Gastrocnemius medialis (tissue), 4 donors: Measurements from ENCODE around the gene EPB41.

Experiments used
- CTCF ChIP-seq, 5 experiments: fragments of 450-650 bp in 3 of 5; fragments of 200-600 bp in 2 of 5; sonication (generic) in 2 of 5; IDR thresholded peaks in 4 of 5; conservative IDR thresholded peaks in 1 of 5; 1 replicate in 4 of 5; 2 replicates in 1 of 5; pipeline ENCODE4 v1.5.1; 2016 to 2019; ENCODE audit warnings: antibody characterized with exemption in 5 of 5, mild to moderate bottlenecking in 3 of 5, moderate library complexity in 3 of 5
- POLR2A ChIP-seq, 2 donors: fragments of 450-650 bp; IDR thresholded peaks; one replicate each; pipeline ENCODE4 v1.6.1; 2017; ENCODE audit warnings: antibody characterized with exemption in 2 of 2, mild to moderate bottlenecking in 2 of 2, moderate library complexity in 2 of 2

DNA sequence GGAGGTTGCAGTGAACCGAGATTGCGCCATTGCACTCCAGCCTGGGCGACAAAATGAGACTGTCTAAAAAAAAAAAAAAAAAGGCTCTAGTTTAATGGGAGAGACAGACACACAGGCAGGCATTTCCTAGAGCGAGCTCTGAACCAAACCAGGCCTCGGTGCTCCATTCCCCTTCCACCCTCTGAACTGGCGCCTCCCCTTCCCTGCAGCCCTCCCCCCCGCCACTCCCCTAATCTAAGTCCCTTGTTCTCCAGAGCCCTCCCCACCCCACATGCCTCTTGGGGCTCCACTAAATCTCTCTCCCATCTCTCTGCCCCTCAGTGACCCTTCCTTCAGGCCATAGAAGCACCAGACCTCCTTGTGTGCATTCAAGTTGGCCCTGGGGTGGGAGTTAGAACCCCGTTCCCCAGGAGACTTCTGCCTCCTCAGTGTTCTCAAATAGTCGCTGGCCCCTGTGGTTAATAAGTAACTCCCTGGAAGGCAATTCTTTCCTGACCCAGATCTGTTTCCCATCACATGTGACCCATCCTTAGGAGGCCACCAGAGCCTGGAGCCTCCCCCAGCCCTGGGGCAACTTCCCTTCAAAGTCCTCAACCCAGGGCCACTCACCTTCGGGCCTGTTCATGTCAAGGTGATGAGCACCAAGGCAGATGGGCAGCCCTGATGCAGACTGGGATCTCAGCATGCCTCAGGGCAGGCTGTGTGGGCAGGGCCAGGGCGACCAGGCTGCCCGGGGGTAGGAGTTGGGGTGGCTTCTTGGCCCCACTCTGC, 42.6 kb upstream of the EPB41 start:
- no peak for TF ChIP-seq CTCF (IDR thresholded peaks at IDR 0.05 in 4 of 5, conservative IDR thresholded peaks at IDR 0.05 in 1 of 5)
- TF ChIP-seq POLR2A (IDR thresholded peaks at IDR 0.05): no peak
